ENCODE data around the gene TBC1D7.

- TF ChIP-seq NR2C2 (CRISPR knock-in tag; IDR thresholded peaks at IDR 0.05) (no peak), ZNF263 (CRISPR knock-in tag; IDR thresholded peaks at IDR 0.05; ENCODE audit: low read depth) (no peak), ELF4 (CRISPR knock-in tag; IDR thresholded peaks at IDR 0.05; ENCODE audit: low read depth) (no peak), NFYB (CRISPR knock-in tag; conservative IDR thresholded peaks at IDR 0.05; ENCODE audit: low read depth) (no peak), SP1 (CRISPR knock-in tag; conservative IDR thresholded peaks at IDR 0.05) (no peak), CTCF (IDR thresholded peaks at IDR 0.05) (no peak), CREB1 (CRISPR knock-in tag; IDR thresholded peaks at IDR 0.05) (no peak)
- TF ChIP-seq, protein P1, sequence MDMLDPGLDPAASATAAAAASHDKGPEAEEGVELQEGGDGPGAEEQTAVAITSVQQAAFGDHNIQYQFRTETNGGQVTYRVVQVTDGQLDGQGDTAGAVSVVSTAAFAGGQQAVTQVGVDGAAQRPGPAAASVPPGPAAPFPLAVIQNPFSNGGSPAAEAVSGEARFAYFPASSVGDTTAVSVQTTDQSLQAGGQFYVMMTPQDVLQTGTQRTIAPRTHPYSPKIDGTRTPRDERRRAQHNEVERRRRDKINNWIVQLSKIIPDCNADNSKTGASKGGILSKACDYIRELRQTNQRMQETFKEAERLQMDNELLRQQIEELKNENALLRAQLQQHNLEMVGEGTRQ (CRISPR knock-in tag; IDR thresholded peaks at IDR 0.05), result no peak
These were observed 30.9 kb downstream of the TBC1D7 start for GRCh38 chr6:13297391-13297790.

Measured in WTC11 (cell line).